Measurements from ENCODE around the gene NKAPL.

DNA sequence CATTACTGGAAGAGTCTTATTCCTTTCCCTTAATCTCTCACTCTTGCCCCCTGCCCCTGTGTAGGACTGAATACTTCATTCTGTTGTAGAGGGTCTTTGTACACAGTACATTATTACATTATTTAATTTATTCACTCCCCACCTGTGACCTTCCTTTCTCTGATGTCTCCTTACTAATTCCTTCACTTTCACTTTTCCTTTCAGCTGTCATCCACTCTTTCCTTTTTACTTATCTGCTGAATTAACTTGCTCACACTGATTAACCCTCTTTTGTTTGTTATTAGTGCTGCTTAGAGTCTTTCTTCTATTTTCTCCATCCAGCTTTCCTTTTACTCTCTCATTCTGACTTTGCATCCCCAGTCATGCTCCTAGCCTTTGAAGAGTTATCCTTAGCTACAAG lies 15.8 kb downstream of the NKAPL start:
- TF ChIP-seq, protein P1, sequence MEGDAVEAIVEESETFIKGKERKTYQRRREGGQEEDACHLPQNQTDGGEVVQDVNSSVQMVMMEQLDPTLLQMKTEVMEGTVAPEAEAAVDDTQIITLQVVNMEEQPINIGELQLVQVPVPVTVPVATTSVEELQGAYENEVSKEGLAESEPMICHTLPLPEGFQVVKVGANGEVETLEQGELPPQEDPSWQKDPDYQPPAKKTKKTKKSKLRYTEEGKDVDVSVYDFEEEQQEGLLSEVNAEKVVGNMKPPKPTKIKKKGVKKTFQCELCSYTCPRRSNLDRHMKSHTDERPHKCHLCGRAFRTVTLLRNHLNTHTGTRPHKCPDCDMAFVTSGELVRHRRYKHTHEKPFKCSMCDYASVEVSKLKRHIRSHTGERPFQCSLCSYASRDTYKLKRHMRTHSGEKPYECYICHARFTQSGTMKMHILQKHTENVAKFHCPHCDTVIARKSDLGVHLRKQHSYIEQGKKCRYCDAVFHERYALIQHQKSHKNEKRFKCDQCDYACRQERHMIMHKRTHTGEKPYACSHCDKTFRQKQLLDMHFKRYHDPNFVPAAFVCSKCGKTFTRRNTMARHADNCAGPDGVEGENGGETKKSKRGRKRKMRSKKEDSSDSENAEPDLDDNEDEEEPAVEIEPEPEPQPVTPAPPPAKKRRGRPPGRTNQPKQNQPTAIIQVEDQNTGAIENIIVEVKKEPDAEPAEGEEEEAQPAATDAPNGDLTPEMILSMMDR (IDR thresholded peaks at IDR 0.05) = no peak
- TF ChIP-seq POLR2A (IDR thresholded peaks at IDR 0.05) = no peak

All from vagina (tissue), 2 donors.